ENCODE results near the gene FNIP1.
"Not testable (repeated sequence)": the region's sequence is repeated elsewhere in the genome, so short reads cannot be mapped to it uniquely, and the experiment has no call there.

FNIP1 gene

DNA sequence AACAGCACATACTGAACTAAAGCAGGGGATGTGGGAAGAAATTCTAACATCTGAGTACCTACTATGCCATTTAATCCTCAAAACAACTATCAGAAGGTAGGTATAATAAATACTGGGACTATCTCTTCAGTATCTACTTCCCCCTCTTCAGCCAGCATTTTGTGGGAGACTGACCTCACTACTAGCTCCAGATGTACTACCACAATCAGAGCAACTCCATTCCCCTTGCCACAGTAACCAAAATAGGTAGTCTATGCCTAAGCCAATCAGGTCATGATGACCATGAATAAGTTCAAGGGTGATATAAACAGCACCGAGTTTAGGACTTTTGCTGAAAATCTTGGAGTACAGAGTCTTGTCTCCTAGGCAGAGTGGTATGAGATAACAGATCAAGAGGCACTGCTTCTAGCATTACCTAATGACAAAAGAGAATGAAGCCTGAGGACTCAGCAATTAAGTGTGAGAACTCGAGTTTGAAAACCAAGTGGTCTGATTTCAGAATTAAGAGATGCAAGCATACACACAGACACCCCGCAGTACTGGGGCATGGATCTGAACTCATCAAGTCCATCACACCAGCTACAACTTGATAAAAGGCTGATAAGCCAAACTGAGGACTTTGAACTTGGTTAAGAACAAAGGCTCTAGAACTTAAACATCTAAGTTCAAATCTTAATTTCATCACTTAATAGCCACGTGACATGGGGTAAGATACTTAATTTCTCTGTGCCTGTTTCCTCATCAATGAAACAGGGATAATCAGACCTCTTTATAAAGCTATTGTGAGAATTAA, 9.7 kb downstream of the FNIP1 start:
- no peak for DNase-seq (ENCODE audit: low read depth)

GRCh38 chr5:131786036-131786435, 10.8 kb downstream of the FNIP1 start:
- DNase-seq (ENCODE audit: low read depth), result no peak

DNA sequence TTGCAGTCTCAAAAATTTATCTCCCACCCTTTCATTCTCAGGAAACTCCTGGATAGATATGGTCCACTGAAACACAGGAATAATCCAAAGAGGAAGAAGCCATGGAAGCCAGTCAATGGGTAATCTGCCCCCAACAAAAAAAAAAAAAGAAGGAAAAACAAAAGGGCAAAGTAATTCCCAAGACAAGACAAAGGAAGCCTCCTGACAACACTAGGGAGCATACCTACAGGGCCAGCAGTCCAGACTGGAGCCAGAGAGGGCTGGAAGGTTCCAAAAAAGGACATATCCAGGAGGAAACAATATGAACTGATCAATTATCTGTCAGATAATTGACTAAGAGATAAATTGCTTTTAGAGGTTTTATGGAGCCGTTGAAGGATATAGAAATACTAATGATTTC, 12.9 kb downstream of the FNIP1 start:
- DNase-seq (ENCODE audit: low read depth), result no peak

GRCh38 chr5:131783357-131783756, 13.5 kb downstream of the FNIP1 start:
- no peak for DNase-seq (ENCODE audit: low read depth)

GRCh38 chr5:131782717-131783116, 14.1 kb downstream of the FNIP1 start:
- no peak for DNase-seq (ENCODE audit: low read depth)

DNA sequence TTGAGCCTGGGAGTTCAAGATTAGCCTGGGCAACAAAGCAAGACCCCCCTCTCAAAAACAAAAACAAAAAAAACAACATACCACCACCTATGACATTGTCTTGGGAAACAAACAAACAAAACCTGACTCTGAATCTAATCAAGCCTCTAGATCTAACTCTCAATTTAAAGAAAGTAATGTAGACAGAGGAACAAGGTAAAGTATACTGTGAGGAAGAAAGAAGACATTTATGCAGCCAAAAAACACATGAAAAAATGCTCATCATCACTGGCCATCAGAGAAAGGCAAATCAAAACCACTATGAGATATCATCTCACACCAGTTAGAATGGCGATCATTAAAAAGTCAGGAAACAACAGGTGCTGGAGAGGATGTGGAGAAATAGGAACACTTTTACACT, 18.7 kb downstream of the FNIP1 start:
- not testable (repeated sequence) for DNase-seq (ENCODE audit: low read depth)

- no peak for DNase-seq (ENCODE audit: low read depth)
Measured at GRCh38 chr5:131776450-131776849, 20.4 kb downstream of the FNIP1 start.

GRCh38 chr5:131774652-131775367, 22.0 kb downstream of the FNIP1 start:
- DNase-seq (ENCODE audit: low read depth), result no peak

DNA sequence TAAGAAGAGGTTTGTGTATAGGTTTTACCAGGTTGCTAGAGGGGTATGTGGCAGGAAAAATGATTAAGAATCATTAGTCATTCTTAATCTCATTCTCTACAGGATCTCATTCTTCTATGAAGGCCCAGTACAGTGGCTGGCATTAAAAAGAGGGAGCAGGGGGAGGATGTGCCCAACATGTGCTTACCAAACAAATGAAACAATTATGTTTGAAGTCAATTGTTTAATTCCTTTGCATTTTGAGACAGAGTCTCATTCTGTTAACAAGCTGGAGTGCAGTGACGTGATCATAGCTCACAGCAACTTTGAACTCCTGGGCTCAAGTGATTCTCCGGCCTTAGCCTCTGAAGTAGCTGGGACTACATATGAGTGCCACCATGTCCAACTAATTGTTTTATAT, 23.0 kb downstream of the FNIP1 start:
- DNase-seq (ENCODE audit: low read depth), result no peak

DNA sequence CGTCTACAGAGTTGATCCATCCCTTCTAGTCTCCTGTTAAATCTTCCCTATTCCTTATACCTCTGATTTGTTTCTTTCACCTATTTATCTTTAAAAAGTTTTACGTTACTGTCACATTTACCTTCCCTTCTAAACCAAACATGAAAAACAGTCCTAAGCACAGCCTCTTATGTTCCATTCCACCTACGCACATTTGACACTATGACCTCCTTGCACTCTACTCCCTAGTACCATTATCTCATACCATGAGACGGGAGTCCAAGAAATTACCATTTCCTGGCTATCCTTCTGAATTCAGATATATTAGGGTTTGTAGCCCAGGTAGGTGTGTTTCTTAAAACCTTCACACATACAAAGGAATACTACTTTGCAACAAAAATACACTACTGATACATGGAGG, 25.1 kb downstream of the FNIP1 start:
- no peak for DNase-seq (ENCODE audit: low read depth)

DNA sequence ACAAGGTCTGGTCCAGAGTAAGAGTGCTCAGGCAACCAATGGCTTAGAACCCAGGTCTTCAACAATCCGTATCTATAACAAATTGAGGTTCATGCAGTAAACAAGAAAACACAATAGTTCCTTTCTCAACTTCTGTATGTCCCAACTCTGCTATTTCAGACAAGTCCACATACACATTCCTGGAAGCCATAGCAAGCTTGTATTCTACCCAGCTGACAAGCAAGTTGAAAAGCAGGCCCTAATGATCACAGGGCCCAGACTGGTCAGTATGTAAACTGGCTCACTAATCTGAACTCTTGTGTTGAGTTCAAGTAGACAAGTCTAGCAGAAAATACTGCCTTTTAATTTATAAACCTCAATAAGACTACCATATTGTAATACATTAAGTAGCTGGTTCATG, 26.9 kb downstream of the FNIP1 start:
- DNase-seq (ENCODE audit: low read depth), result no peak

DNA sequence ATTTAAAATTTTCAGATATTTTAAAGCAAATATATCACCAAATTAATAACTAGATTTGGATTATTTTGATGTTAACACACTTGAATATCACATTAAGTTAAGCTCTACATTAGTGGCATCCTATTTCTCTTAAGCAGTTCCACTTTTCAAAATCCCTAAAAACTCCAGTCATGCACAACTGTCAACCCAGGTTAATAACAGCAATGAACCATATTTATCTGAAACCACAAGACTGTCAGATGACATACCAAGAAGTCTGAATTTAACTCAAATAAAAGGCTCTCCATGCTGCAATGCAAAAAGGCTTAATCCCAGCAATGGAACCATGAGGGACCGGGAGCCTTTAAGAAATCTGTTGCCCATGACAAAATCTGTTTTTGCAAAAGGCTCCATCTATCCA, 27.5 kb downstream of the FNIP1 start:
- DNase-seq (ENCODE audit: low read depth), result no peak

GRCh38 chr5:131767891-131768290, 28.9 kb downstream of the FNIP1 start:
- DNase-seq (ENCODE audit: low read depth), result no peak

DNA sequence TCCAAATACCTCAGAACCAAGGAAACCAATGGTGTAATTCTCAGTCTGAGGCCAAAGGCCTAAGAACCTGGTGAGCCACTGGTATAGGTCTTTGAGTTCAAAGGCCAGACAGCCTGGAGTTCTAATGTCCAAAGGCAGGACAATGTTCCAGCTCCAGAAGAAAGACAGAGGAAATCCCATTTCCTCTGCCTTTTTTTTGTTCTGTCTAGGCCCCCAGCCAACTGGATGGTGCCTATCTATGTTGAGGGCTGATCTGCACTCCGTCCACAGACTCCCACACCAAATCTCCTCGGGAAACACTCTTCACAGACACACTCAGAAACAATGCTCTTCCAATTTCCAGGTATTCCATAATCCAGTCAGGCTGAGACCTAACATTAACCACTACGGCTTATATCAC, 30.1 kb downstream of the FNIP1 start:
- DNase-seq (ENCODE audit: low read depth), result no peak

DNA sequence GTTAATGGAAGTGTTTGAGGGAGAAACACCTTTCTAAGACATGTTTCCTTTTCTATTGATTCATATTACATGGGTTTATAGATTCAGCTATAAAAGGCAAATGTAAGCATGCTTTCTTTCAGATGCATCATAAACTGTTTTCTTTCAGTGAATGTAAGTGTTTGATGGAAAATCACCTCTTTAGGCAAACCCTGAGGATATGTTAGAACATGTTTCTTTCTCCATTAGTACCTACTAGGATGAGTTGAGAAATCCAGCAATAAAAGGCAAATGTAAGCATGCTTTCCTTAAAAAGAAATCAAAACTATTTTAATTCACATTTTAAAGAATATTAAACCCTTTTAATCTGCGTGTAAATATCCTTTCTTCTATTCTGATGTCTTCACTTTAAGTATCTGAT, 31.6 kb downstream of the FNIP1 start:
- DNase-seq (ENCODE audit: low read depth), result no peak

GRCh38 chr5:131763968-131764367, 32.8 kb downstream of the FNIP1 start:
- no peak for DNase-seq (ENCODE audit: low read depth)

- DNase-seq (ENCODE audit: low read depth), result no peak
Measured at GRCh38 chr5:131760793-131761192, 36.0 kb downstream of the FNIP1 start.

DNA sequence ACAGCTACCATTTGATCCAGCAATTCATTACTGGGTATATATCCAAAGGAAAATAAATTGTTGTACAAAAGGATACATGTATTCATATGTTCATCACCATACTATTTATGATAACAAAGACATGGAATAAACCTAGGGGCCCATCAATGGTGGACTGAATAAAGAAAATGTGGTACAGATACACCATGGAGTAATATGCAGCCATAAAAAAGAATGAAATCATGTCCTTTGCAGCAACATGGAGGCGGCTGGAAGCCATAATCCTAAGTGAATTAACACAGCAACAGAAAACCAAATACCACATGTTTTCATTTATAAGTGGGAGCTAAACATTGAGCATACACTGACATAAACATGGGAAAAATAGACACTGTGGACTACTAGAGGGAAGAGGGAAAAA, 37.1 kb downstream of the FNIP1 start:
- no peak for DNase-seq (ENCODE audit: low read depth)

- DNase-seq (ENCODE audit: low read depth), result no peak
Measured at GRCh38 chr5:131758520-131758900, 38.3 kb downstream of the FNIP1 start.

GRCh38 chr5:131757830-131758519, 38.8 kb downstream of the FNIP1 start:
- DNase-seq (ENCODE audit: low read depth), result no peak

- DNase-seq (ENCODE audit: low read depth), result no peak
Measured at GRCh38 chr5:131756942-131757341, 39.9 kb downstream of the FNIP1 start.

DNA sequence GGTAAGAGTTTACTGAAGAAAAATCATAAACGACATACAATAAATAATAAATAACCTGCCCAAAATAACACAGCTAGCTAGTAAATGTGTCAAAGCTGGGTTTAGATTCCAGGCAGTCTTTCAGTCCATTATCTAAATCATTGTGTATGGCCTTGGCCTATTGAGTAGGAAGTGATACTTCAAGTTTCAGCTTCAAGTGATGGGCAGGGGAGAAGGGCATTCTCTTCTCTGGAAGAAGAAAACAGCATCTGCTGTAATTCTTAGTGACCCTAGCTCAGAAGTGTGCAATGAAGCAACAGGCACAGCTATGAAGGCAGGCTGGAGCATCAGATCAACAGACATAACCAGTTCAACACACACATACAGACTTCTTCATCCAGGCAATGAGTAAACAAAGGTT, 42.5 kb downstream of the FNIP1 start:
- DNase-seq (ENCODE audit: low read depth), result no peak

- DNase-seq (ENCODE audit: low read depth), result no peak
Measured at GRCh38 chr5:131751506-131751905, 45.3 kb downstream of the FNIP1 start.

Measured in activated T-helper 9 cell treated with anti-CD3 and anti-CD28 coated beads, Interleukin-2, amount 50 U/mL, for 16 hours (primary cell).